ENCODE results near the gene ILDR1.

GRCh38 chr3:122031123-122031468 lies 9.0 kb upstream of the ILDR1 start:
- TF ChIP-seq POLR2A (IDR thresholded peaks at IDR 0.05; ENCODE audit: low read depth, low read length), result no peak
- TF ChIP-seq POLR2AphosphoS5 (IDR thresholded peaks at IDR 0.05; ENCODE audit: low read depth, low read length), result no peak
